ENCODE results near the gene CDH18.

- no peak for TF ChIP-seq CTCF (IDR thresholded peaks at IDR 0.05)
- no peak for TF ChIP-seq POLR2A (IDR thresholded peaks at IDR 0.05)
- TF ChIP-seq EP300 (IDR thresholded peaks at IDR 0.05): no peak
- TF ChIP-seq POLR2AphosphoS5 (IDR thresholded peaks at IDR 0.05): no peak
Observed at GRCh38 chr5:19619571-19619970, 368.4 kb downstream of the CDH18 start.
